ENCODE data around the gene SLC12A7.

Gene SLC12A7

GRCh38 chr5:1065891-1066650 is 45.8 kb downstream of the SLC12A7 start:
- Histone ChIP-seq H3K36me3 (ENCODE audit: insufficient read depth, low read length) (no peaks in the 10 kb centered on the region), H2AFZ (ENCODE audit: low read length) (no peak overlapping the region), H3F3A (ENCODE audit: low read depth) (no peaks in the 10 kb centered on the region), H3K9me2 (replicated peaks; ENCODE audit: low read depth, low read length) (no peaks in the 10 kb centered on the region), H4K20me1 (ENCODE audit: insufficient read depth, low read length, poor library complexity, severe bottlenecking) (no peaks in the 10 kb centered on the region), H3K4me2 (ENCODE audit: low read depth, low read length, poor library complexity, severe bottlenecking) (no peak overlapping the region), H3K79me2 (ENCODE audit: insufficient read depth, low read length) (no peaks in the 10 kb centered on the region), H3K9me3 (ENCODE audit: insufficient read depth, low read depth, low read length) (no peaks in the 10 kb centered on the region), H3K9ac (ENCODE audit: low read depth, low read length, poor library complexity, severe bottlenecking) (no peak overlapping the region), H3K27me3 (ENCODE audit: insufficient read depth, low read length, poor library complexity, severe bottlenecking) (no peaks in the 10 kb centered on the region), H3K4me3 (ENCODE audit: low read length, poor library complexity, severe bottlenecking) (no peak overlapping the region), H3K4me1 (ENCODE audit: insufficient read depth, low read length, poor library complexity, severe bottlenecking) (no peaks in the 10 kb centered on the region)
- no peak for TF ChIP-seq CTCF (conservative IDR thresholded peaks at IDR 0.05; ENCODE audit: low read length)
- TF ChIP-seq EZH2phosphoT487 (IDR thresholded peaks at IDR 0.05; ENCODE audit: borderline replicate concordance): no peak

- no peaks in the 10 kb centered on the region for H3K36me3 ChIP-seq (ENCODE audit: insufficient read depth, low read length)
- no peaks in the 10 kb centered on the region for H3K79me2 ChIP-seq (ENCODE audit: insufficient read depth, low read length)
- TF ChIP-seq EZH2phosphoT487 (IDR thresholded peaks at IDR 0.05; ENCODE audit: borderline replicate concordance): no peak
- TF ChIP-seq CTCF (conservative IDR thresholded peaks at IDR 0.05; ENCODE audit: low read length): no peak
- no peaks in the 10 kb centered on the region for H3F3A ChIP-seq (ENCODE audit: low read depth)
- H3K4me2 ChIP-seq (ENCODE audit: low read depth, low read length, poor library complexity, severe bottlenecking): no peak overlapping the region
- H2AFZ ChIP-seq (ENCODE audit: low read length): no peak overlapping the region
- H3K27me3 ChIP-seq (ENCODE audit: insufficient read depth, low read length, poor library complexity, severe bottlenecking): no peaks in the 10 kb centered on the region
- no peaks in the 10 kb centered on the region for H3K9me3 ChIP-seq (ENCODE audit: insufficient read depth, low read depth, low read length)
- H3K9ac ChIP-seq (ENCODE audit: low read depth, low read length, poor library complexity, severe bottlenecking): no peak overlapping the region
- H3K4me3 ChIP-seq (ENCODE audit: low read length, poor library complexity, severe bottlenecking): no peak overlapping the region
- H3K4me1 ChIP-seq (ENCODE audit: insufficient read depth, low read length, poor library complexity, severe bottlenecking): no peaks in the 10 kb centered on the region
- no peaks in the 10 kb centered on the region for H4K20me1 ChIP-seq (ENCODE audit: insufficient read depth, low read length, poor library complexity, severe bottlenecking)
- no peaks in the 10 kb centered on the region for H3K9me2 ChIP-seq (replicated peaks; ENCODE audit: low read depth, low read length)
These were observed 46.6 kb downstream of the SLC12A7 start for GRCh38 chr5:1065143-1065750.

- Histone ChIP-seq H3K4me1 (ENCODE audit: insufficient read depth, low read length, poor library complexity, severe bottlenecking) (no peaks in the 10 kb centered on the region), H2AFZ (ENCODE audit: low read length) (no peak overlapping the region), H3K27me3 (ENCODE audit: insufficient read depth, low read length, poor library complexity, severe bottlenecking) (no peaks in the 10 kb centered on the region), H3K9me3 (ENCODE audit: insufficient read depth, low read depth, low read length) (no peaks in the 10 kb centered on the region), H3K9ac (ENCODE audit: low read depth, low read length, poor library complexity, severe bottlenecking) (no peak overlapping the region), H4K20me1 (ENCODE audit: insufficient read depth, low read length, poor library complexity, severe bottlenecking) (no peaks in the 10 kb centered on the region), H3K79me2 (ENCODE audit: insufficient read depth, low read length) (no peaks in the 10 kb centered on the region), H3K4me3 (ENCODE audit: low read length, poor library complexity, severe bottlenecking) (no peak overlapping the region), H3K9me2 (replicated peaks; ENCODE audit: low read depth, low read length) (no peaks in the 10 kb centered on the region), H3F3A (ENCODE audit: low read depth) (no peaks in the 10 kb centered on the region), H3K36me3 (ENCODE audit: insufficient read depth, low read length) (no peaks in the 10 kb centered on the region), H3K4me2 (ENCODE audit: low read depth, low read length, poor library complexity, severe bottlenecking) (no peak overlapping the region)
- no peak for TF ChIP-seq EZH2phosphoT487 (IDR thresholded peaks at IDR 0.05; ENCODE audit: borderline replicate concordance)
- no peak for TF ChIP-seq CTCF (conservative IDR thresholded peaks at IDR 0.05; ENCODE audit: low read length)
These were observed 47.3 kb downstream of the SLC12A7 start for GRCh38 chr5:1064383-1065142.

Data from Loucy (cell line).